Measurements from ENCODE around the gene CDC27.

CDC27 gene

DNA sequence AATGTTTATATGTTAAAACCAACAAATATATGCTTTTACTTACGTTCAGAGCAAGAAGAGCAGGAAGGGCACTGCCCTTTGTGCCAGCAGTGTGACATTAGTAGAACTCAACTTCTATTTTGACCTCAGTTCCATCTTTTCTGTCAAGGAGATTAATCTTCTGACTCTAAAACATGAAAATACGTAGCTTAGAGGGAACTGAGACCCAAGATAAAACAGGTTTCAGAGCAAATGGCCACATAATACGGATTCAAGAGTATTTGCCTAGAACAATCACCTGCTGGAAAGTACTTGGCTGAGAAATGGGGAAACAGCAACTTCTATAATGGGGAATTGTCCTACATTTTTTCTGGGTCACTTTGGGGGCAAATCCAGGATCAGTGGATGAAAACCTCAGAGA lies 42.2 kb upstream of the CDC27 start (continued):
- no peak for TF ChIP-seq ZFP3 (CRISPR knock-in tag; IDR thresholded peaks at IDR 0.05)
- no peak for TF ChIP-seq ZNF565 (CRISPR knock-in tag; conservative IDR thresholded peaks at IDR 0.05; ENCODE audit: low read depth)
- TF ChIP-seq CSDC2 (CRISPR knock-in tag; IDR thresholded peaks at IDR 0.05) = no peak
- TF ChIP-seq ESRRG (CRISPR knock-in tag; IDR thresholded peaks at IDR 0.05) = no peak

- TF ChIP-seq RARB (CRISPR knock-in tag; IDR thresholded peaks at IDR 0.05) (no peak), TOX (CRISPR knock-in tag; IDR thresholded peaks at IDR 0.05; ENCODE audit: borderline replicate concordance) (no peak), ARNTL (CRISPR knock-in tag; IDR thresholded peaks at IDR 0.05; ENCODE audit: borderline replicate concordance, low read depth) (no peak), ZNF8 (CRISPR knock-in tag; IDR thresholded peaks at IDR 0.05) (no peak), SNAI2 (CRISPR knock-in tag; IDR thresholded peaks at IDR 0.05) (no peak)
- ATAC-seq = no peak
Measured at GRCh38 chr17:47230864-47231263, 41.8 kb upstream of the CDC27 start.

DNA sequence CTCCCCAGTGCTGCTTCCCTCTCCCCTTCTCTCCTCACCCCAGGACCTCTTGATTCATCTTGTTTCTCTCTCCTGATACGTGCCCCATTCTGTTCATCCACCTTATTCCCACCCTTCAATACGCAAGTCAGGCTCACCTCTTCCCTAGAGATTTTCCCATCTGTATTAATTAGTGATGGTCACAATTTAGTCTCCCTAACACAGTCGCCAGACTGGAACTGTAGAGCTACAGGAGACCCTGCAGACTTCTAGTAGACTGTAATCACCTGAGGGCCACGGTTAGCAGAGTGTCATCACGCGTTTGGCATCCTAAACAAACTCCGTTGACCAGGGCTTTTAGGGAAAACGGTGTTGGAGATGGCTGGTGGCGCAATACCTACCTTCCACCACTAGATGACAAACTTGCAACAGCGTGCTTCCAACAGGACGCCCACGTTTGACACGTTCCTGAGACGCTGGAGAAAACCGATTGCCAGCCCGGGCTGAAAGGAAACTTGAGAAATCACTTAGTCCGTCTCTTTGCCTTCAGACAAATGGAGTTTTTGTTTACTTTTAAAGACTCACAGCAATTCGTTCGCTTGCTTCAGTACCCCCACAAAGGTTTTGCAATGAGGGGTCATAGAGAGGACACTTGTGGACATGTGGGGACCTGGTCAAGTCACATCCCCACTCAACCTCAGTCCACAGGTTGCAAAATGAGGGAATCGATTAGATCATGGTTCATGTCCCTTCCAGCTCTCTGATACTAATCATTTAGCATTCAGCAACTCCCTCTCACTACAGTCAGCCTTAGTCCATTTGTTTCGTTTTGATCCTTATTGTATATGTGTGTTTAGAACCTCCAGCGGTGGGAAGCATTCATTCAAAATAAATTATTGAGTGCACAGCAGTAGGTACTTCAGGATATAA lies 40.7 kb upstream of the CDC27 start:
- peak; percentile 92 for ATAC-seq

DNA sequence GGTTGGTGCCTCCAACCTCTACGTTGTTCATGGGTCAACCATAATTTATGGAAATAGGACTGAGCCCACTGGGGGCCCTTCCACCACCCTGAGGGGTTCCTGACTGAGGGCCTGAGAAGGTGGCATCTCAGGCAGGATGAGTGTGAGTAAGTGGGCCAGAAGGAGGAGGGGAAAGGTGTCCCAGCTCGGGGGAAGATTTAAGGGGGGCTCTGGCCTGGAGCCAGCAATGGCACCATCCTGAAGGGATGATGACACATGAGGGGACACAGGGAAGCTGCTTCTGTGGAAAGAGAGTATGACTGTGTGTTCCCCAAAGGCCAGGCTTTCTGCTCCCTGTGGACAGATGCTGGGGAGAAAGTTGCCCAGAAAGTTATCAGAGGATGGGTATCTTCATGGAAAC lies 38.8 kb upstream of the CDC27 start:
- TF ChIP-seq CSRNP3 (CRISPR knock-in tag; IDR thresholded peaks at IDR 0.05) = no peak
- TF ChIP-seq ARNTL (CRISPR knock-in tag; IDR thresholded peaks at IDR 0.05; ENCODE audit: borderline replicate concordance, low read depth) = no peak
- no peak for TF ChIP-seq ZNF565 (CRISPR knock-in tag; conservative IDR thresholded peaks at IDR 0.05; ENCODE audit: low read depth)
- no peak for TF ChIP-seq ZNF8 (CRISPR knock-in tag; IDR thresholded peaks at IDR 0.05)
- no peak for TF ChIP-seq ESRRG (CRISPR knock-in tag; IDR thresholded peaks at IDR 0.05)
- no peak for TF ChIP-seq SNAI2 (CRISPR knock-in tag; IDR thresholded peaks at IDR 0.05)

More for the DNA sequence above, 40.7 kb upstream of the CDC27 start:
- TF ChIP-seq ISL1 (CRISPR knock-in tag; IDR thresholded peaks at IDR 0.05) = 0 out of 2 replicates have a peak, but pooled peaks have one; percentile 12
- TF ChIP-seq, protein P1, sequence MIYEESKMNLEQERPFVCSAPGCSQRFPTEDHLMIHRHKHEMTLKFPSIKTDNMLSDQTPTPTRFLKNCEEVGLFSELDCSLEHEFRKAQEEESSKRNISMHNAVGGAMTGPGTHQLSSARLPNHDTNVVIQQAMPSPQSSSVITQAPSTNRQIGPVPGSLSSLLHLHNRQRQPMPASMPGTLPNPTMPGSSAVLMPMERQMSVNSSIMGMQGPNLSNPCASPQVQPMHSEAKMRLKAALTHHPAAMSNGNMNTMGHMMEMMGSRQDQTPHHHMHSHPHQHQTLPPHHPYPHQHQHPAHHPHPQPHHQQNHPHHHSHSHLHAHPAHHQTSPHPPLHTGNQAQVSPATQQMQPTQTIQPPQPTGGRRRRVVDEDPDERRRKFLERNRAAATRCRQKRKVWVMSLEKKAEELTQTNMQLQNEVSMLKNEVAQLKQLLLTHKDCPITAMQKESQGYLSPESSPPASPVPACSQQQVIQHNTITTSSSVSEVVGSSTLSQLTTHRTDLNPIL (CRISPR knock-in tag; IDR thresholded peaks at IDR 0.05; ENCODE audit: low read depth) = no peak
- TF ChIP-seq CSDC2 (CRISPR knock-in tag; IDR thresholded peaks at IDR 0.05) = peak; percentile 58; the same call in 1 of the 2 replicates
- no peak for TF ChIP-seq OSR1 (CRISPR knock-in tag; IDR thresholded peaks at IDR 0.05)

DNA sequence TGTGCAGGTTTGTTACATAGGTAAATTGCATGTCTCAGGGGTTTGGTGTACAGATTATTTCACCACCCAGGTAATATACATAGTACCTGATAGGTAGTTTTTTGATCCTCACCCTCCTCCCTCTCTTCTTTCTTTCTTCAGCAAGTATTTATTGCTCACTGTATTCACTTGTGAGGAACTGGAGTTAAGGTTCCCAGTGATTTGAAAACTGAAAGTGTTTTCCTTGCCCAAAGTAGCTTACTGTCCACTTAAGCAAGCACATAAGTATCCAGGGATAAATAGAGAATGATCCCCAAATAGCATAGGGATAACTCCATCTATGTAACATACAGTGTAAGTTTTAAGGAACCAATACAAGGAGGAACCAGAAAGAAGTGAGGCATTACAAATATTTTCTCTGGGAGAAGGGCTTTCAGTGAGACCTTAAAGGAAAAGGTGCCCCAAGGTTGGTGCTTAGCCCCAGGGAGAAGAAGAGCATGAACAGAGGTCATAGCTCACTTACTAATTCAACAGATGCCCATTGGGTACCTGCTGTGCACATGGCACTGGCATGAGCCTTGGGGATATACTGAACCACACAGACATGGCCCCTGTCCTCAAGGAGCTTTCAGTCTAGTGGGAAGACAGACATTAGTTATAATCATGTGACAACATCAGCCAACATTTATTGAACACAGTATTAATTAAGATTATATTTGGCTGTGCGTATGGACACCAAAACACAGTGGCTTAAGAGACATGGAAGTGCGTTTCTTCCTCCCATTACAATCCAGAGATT lies 37.0 kb upstream of the CDC27 start:
- no peak; the same call in 2 of the 3 replicates for ATAC-seq
- TF ChIP-seq RARB (CRISPR knock-in tag; IDR thresholded peaks at IDR 0.05) = no peak
- TF ChIP-seq, protein P1 (CRISPR knock-in tag; IDR thresholded peaks at IDR 0.05; ENCODE audit: low read depth) = no peak
- TF ChIP-seq PPARA (CRISPR knock-in tag; IDR thresholded peaks at IDR 0.05; ENCODE audit: borderline replicate concordance) = no peak
- TF ChIP-seq ISL1 (CRISPR knock-in tag; IDR thresholded peaks at IDR 0.05) = no peak
- TF ChIP-seq GLIS3 (CRISPR knock-in tag; IDR thresholded peaks at IDR 0.05) = no peak
- TF ChIP-seq TOX (CRISPR knock-in tag; IDR thresholded peaks at IDR 0.05; ENCODE audit: borderline replicate concordance) = no peak
- no peak for TF ChIP-seq ZFP30 (CRISPR knock-in tag; IDR thresholded peaks at IDR 0.05)
- no peak for TF ChIP-seq TCF4 (CRISPR knock-in tag; IDR thresholded peaks at IDR 0.05; ENCODE audit: borderline replicate concordance)
- no peak for TF ChIP-seq ZNF8 (CRISPR knock-in tag; IDR thresholded peaks at IDR 0.05)
- no peak for TF ChIP-seq ZFP3 (CRISPR knock-in tag; IDR thresholded peaks at IDR 0.05)
- TF ChIP-seq TSHZ2 (CRISPR knock-in tag; IDR thresholded peaks at IDR 0.05) = no peak
- TF ChIP-seq CSRNP3 (CRISPR knock-in tag; IDR thresholded peaks at IDR 0.05) = no peak
- TF ChIP-seq PATZ1 (CRISPR knock-in tag; IDR thresholded peaks at IDR 0.05; ENCODE audit: borderline replicate concordance) = no peak
- TF ChIP-seq ZNF565 (CRISPR knock-in tag; conservative IDR thresholded peaks at IDR 0.05; ENCODE audit: low read depth) = no peak
- TF ChIP-seq ARNTL (CRISPR knock-in tag; IDR thresholded peaks at IDR 0.05; ENCODE audit: borderline replicate concordance, low read depth) = no peak
- TF ChIP-seq ESRRG (CRISPR knock-in tag; IDR thresholded peaks at IDR 0.05) = no peak
- TF ChIP-seq CSDC2 (CRISPR knock-in tag; IDR thresholded peaks at IDR 0.05) = no peak
- no peak for TF ChIP-seq BACH2 (CRISPR knock-in tag; IDR thresholded peaks at IDR 0.05; ENCODE audit: borderline replicate concordance)

More for the DNA sequence above, 38.8 kb upstream of the CDC27 start:
- no peak for ATAC-seq
